ENCODE results near the gene NCK2. TPM values are rescaled to one million over a fixed set of nuclear protein-coding genes. Genes with fewer than 3 reads are reported as not detected.
A peak's percentile ranks its signal among the peaks of the same experiment; 100 is the strongest.

Gene NCK2
- polyA plus RNA-seq, 1 of the 3 experiments (the other 2 are of a cell fraction), result 42.8 TPM

DNA sequence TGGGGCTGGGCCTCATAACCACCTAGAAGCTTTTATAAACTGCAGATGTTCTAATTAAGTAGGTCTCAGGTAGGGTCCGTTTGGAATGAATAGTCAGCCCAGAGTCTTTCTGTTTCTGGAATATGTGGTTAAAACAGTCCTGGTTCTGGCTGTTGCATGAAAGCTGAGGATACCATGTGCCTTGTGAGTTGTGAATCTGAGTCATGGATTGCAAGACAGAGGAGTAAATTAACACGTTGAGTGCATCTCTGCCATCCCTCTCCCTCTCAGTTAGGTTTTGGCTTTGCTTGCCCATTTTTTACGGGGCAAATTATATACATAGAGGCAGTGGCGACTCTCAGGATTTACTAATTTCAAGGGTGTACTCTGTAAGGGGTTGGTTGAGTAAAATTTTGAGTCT, 59.1 kb downstream of the NCK2 start:
- Histone ChIP-seq H3K9me2 (no peaks in the 10 kb centered on the region), H2AFZ (ENCODE audit: low read depth) (no peak overlapping the region), H4K20me1 (ENCODE audit: insufficient read depth) (peaks cover 70% of the 10 kb centered on the region), H3K4me2 (no peak overlapping the region), H3K9me3 (no peaks in the 10 kb centered on the region), H3K4me1 (ENCODE audit: control insufficient read depth in 1 of 2, insufficient read depth in 2 of 2, low read depth in 1 of 2, low read length in 1 of 2) (peaks cover 12 to 32% of the 10 kb centered on the region in 2 experiments; a peak in 3 of 4 replicates), H3K36me3 (replicated peaks in 1 of 2; ENCODE audit: control insufficient read depth in 1 of 2, insufficient read depth in 2 of 2, low read length in 1 of 2) (no peaks in the 10 kb centered on the region), H3K4me3 (ENCODE audit: low read depth in 2 of 2, low read length in 1 of 2) (no peak overlapping the region), H3K27me3 (ENCODE audit: insufficient read depth) (no peaks in the 10 kb centered on the region), H3K27ac (ENCODE audit: low read depth in 2 of 2, low read length in 1 of 2) (peak overlapping the region in 1 of 2 experiments; percentile 90; a peak in 3 of 4 replicates), H3K9ac (no peak overlapping the region), H3K79me2 (ENCODE audit: insufficient read depth) (peaks cover 68% of the 10 kb centered on the region), H3F3A (replicated peaks; ENCODE audit: insufficient read depth) (no peaks in the 10 kb centered on the region)
- POLR2A ChIA-PET, result no interaction called here
- CTCF ChIA-PET, result interaction anchor here (0.5 to 1.3 kb wide), 2 partner anchors 10 kb away, joined by 3 to 8 read pairs; no protein-coding TSS in a partner anchor
- WGBS (ENCODE audit: low lambda C conversion rate), result 83% methylated on average over 4 of the region's 4 CpGs
- DNase-seq, result no peak
- no peak for TF ChIP-seq TCF12 (IDR thresholded peaks at IDR 0.05)
- no peak for TF ChIP-seq NFIC (IDR thresholded peaks at IDR 0.05; ENCODE audit: borderline replicate concordance)
- TF ChIP-seq ELF1 (IDR thresholded peaks at IDR 0.05), result no peak
- TF ChIP-seq, protein P1, sequence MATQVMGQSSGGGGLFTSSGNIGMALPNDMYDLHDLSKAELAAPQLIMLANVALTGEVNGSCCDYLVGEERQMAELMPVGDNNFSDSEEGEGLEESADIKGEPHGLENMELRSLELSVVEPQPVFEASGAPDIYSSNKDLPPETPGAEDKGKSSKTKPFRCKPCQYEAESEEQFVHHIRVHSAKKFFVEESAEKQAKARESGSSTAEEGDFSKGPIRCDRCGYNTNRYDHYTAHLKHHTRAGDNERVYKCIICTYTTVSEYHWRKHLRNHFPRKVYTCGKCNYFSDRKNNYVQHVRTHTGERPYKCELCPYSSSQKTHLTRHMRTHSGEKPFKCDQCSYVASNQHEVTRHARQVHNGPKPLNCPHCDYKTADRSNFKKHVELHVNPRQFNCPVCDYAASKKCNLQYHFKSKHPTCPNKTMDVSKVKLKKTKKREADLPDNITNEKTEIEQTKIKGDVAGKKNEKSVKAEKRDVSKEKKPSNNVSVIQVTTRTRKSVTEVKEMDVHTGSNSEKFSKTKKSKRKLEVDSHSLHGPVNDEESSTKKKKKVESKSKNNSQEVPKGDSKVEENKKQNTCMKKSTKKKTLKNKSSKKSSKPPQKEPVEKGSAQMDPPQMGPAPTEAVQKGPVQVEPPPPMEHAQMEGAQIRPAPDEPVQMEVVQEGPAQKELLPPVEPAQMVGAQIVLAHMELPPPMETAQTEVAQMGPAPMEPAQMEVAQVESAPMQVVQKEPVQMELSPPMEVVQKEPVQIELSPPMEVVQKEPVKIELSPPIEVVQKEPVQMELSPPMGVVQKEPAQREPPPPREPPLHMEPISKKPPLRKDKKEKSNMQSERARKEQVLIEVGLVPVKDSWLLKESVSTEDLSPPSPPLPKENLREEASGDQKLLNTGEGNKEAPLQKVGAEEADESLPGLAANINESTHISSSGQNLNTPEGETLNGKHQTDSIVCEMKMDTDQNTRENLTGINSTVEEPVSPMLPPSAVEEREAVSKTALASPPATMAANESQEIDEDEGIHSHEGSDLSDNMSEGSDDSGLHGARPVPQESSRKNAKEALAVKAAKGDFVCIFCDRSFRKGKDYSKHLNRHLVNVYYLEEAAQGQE (IDR thresholded peaks at IDR 0.05; ENCODE audit: low read depth, low read length), result no peak
- TF ChIP-seq MXI1 (IDR thresholded peaks at IDR 0.05; ENCODE audit: low read depth, low read length), result no peak
- TF ChIP-seq CHD2 (IDR thresholded peaks at IDR 0.05; ENCODE audit: low read length, partially characterized antibody), result no peak
- no peak for TF ChIP-seq GATA2 (CRISPR knock-in tag; IDR thresholded peaks at IDR 0.05)
- no peak for TF ChIP-seq FOSL2 (IDR thresholded peaks at IDR 0.05; ENCODE audit: borderline replicate concordance, low read depth)
- TF ChIP-seq, protein P2, sequence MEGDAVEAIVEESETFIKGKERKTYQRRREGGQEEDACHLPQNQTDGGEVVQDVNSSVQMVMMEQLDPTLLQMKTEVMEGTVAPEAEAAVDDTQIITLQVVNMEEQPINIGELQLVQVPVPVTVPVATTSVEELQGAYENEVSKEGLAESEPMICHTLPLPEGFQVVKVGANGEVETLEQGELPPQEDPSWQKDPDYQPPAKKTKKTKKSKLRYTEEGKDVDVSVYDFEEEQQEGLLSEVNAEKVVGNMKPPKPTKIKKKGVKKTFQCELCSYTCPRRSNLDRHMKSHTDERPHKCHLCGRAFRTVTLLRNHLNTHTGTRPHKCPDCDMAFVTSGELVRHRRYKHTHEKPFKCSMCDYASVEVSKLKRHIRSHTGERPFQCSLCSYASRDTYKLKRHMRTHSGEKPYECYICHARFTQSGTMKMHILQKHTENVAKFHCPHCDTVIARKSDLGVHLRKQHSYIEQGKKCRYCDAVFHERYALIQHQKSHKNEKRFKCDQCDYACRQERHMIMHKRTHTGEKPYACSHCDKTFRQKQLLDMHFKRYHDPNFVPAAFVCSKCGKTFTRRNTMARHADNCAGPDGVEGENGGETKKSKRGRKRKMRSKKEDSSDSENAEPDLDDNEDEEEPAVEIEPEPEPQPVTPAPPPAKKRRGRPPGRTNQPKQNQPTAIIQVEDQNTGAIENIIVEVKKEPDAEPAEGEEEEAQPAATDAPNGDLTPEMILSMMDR (IDR thresholded peaks at IDR 0.05), result no peak
- TF ChIP-seq NRF1 (IDR thresholded peaks at IDR 0.05; ENCODE audit: low read depth, low read length), result no peak
- TF ChIP-seq RXRA (IDR thresholded peaks at IDR 0.05; ENCODE audit: borderline replicate concordance, low read depth), result no peak
- no peak for TF ChIP-seq TEAD4 (IDR thresholded peaks at IDR 0.05; ENCODE audit: borderline replicate concordance, insufficient read depth)

DNA sequence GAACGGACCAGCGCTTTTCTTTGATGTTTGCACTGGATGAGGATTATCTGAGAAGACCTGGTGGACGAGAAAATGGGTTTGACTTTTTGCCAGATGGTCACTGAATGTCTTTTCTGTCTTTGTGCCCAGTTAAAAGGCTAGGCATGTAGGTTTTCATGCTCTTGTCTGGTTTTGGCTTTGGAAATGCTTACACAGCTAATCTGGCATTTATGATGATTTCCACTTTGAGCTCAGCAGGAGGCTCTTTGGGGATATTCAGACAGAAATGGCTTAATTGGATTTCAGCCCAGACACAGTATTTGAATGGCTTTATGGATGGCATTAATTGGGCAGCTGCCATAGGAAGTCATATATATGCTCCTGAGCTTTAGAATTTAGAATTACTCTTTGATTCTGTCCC, 59.6 kb downstream of the NCK2 start:
- ChIA-PET CTCF (interaction anchor here (0.5 to 1.3 kb wide), 2 partner anchors 9 to 11 kb away, joined by 3 to 8 read pairs; no protein-coding TSS in a partner anchor), POLR2A (no interaction called here)
- Histone ChIP-seq H3K9me3 (no peaks in the 10 kb centered on the region), H2AFZ (ENCODE audit: low read depth) (no peak overlapping the region), H3K4me2 (no peak overlapping the region), H3K4me1 (ENCODE audit: control insufficient read depth in 1 of 2, insufficient read depth in 2 of 2, low read depth in 1 of 2, low read length in 1 of 2) (peaks cover 12 to 32% of the 10 kb centered on the region in 2 experiments; a peak in 3 of 4 replicates), H3K79me2 (ENCODE audit: insufficient read depth) (peaks cover 68% of the 10 kb centered on the region), H3K27ac (ENCODE audit: low read depth in 2 of 2, low read length in 1 of 2) (peak overlapping the region in 1 of 2 experiments; percentile 90; a peak in 3 of 4 replicates), H4K20me1 (ENCODE audit: insufficient read depth) (peaks cover 71% of the 10 kb centered on the region), H3K4me3 (ENCODE audit: low read depth in 2 of 2, low read length in 1 of 2) (no peak overlapping the region), H3K9me2 (no peaks in the 10 kb centered on the region), H3K36me3 (replicated peaks in 1 of 2; ENCODE audit: control insufficient read depth in 1 of 2, insufficient read depth in 2 of 2, low read length in 1 of 2) (no peaks in the 10 kb centered on the region), H3K9ac (no peak overlapping the region), H3K27me3 (ENCODE audit: insufficient read depth) (no peaks in the 10 kb centered on the region), H3F3A (replicated peaks; ENCODE audit: insufficient read depth) (no peaks in the 10 kb centered on the region)
- 71% methylated on average over 3 of the region's 3 CpGs for WGBS (ENCODE audit: low lambda C conversion rate)
- DNase-seq, result peak; percentile 58
- TF ChIP-seq MXI1 (IDR thresholded peaks at IDR 0.05; ENCODE audit: low read depth, low read length), result no peak
- no peak for TF ChIP-seq TAF1 (IDR thresholded peaks at IDR 0.05; ENCODE audit: borderline replicate concordance, low read depth, low read length)
- peak in 1 of 2 experiments; percentile 18; a peak in 1 of 4 replicates for TF ChIP-seq EP300 (IDR thresholded peaks at IDR 0.05; ENCODE audit: borderline replicate concordance in 1 of 2, low read depth in 1 of 2, low read length in 1 of 2)
- TF ChIP-seq, protein P3, sequence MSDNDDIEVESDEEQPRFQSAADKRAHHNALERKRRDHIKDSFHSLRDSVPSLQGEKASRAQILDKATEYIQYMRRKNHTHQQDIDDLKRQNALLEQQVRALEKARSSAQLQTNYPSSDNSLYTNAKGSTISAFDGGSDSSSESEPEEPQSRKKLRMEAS (IDR thresholded peaks at IDR 0.05; ENCODE audit: low read depth), result no peak
- TF ChIP-seq FOXM1 (IDR thresholded peaks at IDR 0.05; ENCODE audit: low read depth), result no peak
- TF ChIP-seq NRF1 (IDR thresholded peaks at IDR 0.05; ENCODE audit: low read depth, low read length), result no peak
- TF ChIP-seq ELF1 (IDR thresholded peaks at IDR 0.05), result no peak
- TF ChIP-seq TEAD4 (IDR thresholded peaks at IDR 0.05; ENCODE audit: borderline replicate concordance, insufficient read depth), result no peak
- TF ChIP-seq, protein P4, sequence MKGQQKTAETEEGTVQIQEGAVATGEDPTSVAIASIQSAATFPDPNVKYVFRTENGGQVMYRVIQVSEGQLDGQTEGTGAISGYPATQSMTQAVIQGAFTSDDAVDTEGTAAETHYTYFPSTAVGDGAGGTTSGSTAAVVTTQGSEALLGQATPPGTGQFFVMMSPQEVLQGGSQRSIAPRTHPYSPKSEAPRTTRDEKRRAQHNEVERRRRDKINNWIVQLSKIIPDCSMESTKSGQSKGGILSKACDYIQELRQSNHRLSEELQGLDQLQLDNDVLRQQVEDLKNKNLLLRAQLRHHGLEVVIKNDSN (IDR thresholded peaks at IDR 0.05; ENCODE audit: borderline replicate concordance, low read depth), result no peak
- no peak for TF ChIP-seq SMC3 (IDR thresholded peaks at IDR 0.05; ENCODE audit: low read depth, low read length)
- peak; percentile 19 for TF ChIP-seq CHD2 (IDR thresholded peaks at IDR 0.05; ENCODE audit: low read length, partially characterized antibody)
- peak; percentile 46 for TF ChIP-seq NFIC (IDR thresholded peaks at IDR 0.05; ENCODE audit: borderline replicate concordance)
- peak; percentile 63 for TF ChIP-seq RCOR1 (IDR thresholded peaks at IDR 0.05; ENCODE audit: low read length)
- TF ChIP-seq FOSL2 (IDR thresholded peaks at IDR 0.05; ENCODE audit: borderline replicate concordance, low read depth), result no peak
- TF ChIP-seq GATA2 (CRISPR knock-in tag; IDR thresholded peaks at IDR 0.05), result no peak
- TF ChIP-seq FOXJ3 (CRISPR knock-in tag; IDR thresholded peaks at IDR 0.05), result no peak
- no peak for TF ChIP-seq SIN3A (IDR thresholded peaks at IDR 0.05; ENCODE audit: borderline replicate concordance, low read depth, low read length)
- TF ChIP-seq GABPA (IDR thresholded peaks at IDR 0.05; ENCODE audit: low read depth), result no peak

Data from SK-N-SH (cell line).